ENCODE measurements around the gene SMPDL3B.
"Not testable (repeated sequence)": the region's sequence is repeated elsewhere in the genome, so short reads cannot be mapped to it uniquely, and the experiment has no call there.

SMPDL3B gene

GRCh38 chr1:27999055-27999454, 64.3 kb downstream of the SMPDL3B start:
- in situ Hi-C loops (cut with MboI; ENCODE audit: low pct_unique_long_range_greater_than_20kb, low sequenced_read_pairs): loop anchor here (25.0 kb wide), 1 partner anchor 137 kb away; the partner anchor contains the start of gene THEMIS2
- no peak for DNase-seq

DNA sequence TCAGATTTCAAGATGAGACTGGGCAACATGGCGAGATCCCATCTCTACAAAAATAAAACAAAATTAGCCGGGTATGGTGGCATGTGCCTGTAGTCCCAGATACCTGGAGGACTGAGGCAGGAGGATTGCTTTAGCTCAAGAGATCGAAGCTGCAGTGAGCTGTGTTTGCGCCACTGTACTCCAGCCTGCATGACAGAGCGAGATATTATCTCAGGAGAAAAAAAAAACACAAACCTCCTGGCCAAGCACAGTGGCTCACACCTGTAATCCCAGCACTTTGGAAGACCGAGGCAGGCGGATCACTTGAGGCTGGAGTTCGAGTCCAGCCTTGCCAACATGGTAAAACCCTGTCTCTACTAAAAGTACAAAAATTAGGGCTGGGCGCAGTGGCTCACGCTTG, 67.8 kb downstream of the SMPDL3B start:
- in situ Hi-C loops (cut with MboI; ENCODE audit: low pct_unique_long_range_greater_than_20kb, low sequenced_read_pairs): no loop called here
- DNase-seq: no peak

DNA sequence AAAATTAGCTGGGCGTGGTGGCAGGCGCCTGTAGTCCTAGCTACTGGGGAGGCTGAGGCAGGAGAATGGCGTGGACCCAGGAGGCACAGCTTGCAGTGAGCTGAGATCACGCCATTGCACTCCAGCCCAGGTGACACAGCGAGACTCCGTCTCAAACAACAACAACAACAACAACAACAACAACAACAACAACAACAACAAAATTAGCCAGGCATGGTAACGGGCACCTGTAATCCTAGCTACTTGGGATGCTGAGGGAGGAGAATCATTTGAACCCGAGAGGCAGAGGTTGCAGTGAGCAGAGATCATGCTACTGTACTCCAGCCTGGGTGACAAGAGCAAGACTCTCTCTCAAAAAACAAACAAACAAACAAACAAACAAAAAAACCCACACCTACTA, 68.3 kb downstream of the SMPDL3B start:
- in situ Hi-C loops (cut with MboI; ENCODE audit: low pct_unique_long_range_greater_than_20kb, low sequenced_read_pairs); DNase-seq: not testable (repeated sequence)

Data from KBM-7 (cell line).